Measurements from ENCODE around the gene B4GALT4. TPM values are rescaled to one million over a fixed set of nuclear protein-coding genes. Genes with fewer than 3 reads are reported as not detected.
A peak's percentile ranks its signal among the peaks of the same experiment; 100 is the strongest.
"Not testable (repeated sequence)": the region's sequence is repeated elsewhere in the genome, so short reads cannot be mapped to it uniquely, and the experiment has no call there.

Gene B4GALT4, protein sequence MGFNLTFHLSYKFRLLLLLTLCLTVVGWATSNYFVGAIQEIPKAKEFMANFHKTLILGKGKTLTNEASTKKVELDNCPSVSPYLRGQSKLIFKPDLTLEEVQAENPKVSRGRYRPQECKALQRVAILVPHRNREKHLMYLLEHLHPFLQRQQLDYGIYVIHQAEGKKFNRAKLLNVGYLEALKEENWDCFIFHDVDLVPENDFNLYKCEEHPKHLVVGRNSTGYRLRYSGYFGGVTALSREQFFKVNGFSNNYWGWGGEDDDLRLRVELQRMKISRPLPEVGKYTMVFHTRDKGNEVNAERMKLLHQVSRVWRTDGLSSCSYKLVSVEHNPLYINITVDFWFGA
- 14.8 and 15.5 TPM in 2 replicates for total RNA-seq

- peak within 1 kb of the TSS; percentile 82 for H3K27ac Mint-ChIP-seq
- no peaks in the 10 kb centered on the region for H3K27me3 Mint-ChIP-seq
- no peaks in the 10 kb centered on the region for H3K9me3 Mint-ChIP-seq
Observed at GRCh38 chr3:119240591-119241434, at the start of gene B4GALT4. Gene B4GALT4 (minus strand): TSS chr3:119240878. CDS start chr3:119230099, 10,779 bp downstream.

DNA sequence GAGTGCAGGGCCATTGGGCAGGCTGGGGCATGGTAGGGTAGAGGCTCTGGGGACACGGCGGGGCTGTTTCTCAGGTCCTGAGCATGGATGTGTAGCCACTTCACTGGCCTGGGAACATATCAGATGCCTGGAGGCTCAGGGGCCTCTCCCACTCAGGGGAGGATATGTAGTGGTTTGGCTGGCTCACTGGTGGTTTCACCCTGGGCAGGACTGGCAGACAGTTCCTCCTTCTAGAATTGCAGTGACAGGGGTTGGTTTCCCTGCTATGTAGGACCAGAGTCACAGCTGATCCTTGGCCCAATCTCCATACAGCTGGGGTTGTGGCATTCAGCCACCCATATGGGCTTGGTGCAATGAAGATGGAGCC lies 48.7 kb upstream of the B4GALT4 start:
- peaks cover 31% of the 10 kb centered on the region for H3K27me3 Mint-ChIP-seq
- H3K36me3 Mint-ChIP-seq (ENCODE audit: low read depth), result peaks cover 8% of the 10 kb centered on the region
- peaks cover 13% of the 10 kb centered on the region for H3K4me1 Mint-ChIP-seq
- no peak overlapping the region for H3K27ac Mint-ChIP-seq
- no peak for DNase-seq
- intact Hi-C loops (cut with micrococcal nuclease), result no loop called here
- peaks cover 28% of the 10 kb centered on the region for H3K9me3 Mint-ChIP-seq
- no peak overlapping the region for H3K4me3 Mint-ChIP-seq

More at GRCh38 chr3:119240591-119241434, at the start of gene B4GALT4:
- Mint-ChIP-seq H3K4me1 (peaks cover 34% of the 10 kb centered on the region), H3K36me3 (ENCODE audit: low read depth) (peaks cover 11% of the 10 kb centered on the region), H3K4me3 (peak within 1 kb of the TSS; percentile 88)
- intact Hi-C loops (cut with micrococcal nuclease), result loop anchor here (1.0 to 2.0 kb wide), 7 partner anchors 22 to 359 kb away; partner anchors contain the start of genes ARHGAP31, IGSF11 and TMEM39A
- DNase-seq, result peak; percentile 94

GRCh38 chr3:119288669-119289403 lies 48.2 kb upstream of the B4GALT4 start:
- Mint-ChIP-seq H3K4me3 (no peak overlapping the region), H3K4me1 (peaks cover 13% of the 10 kb centered on the region), H3K27ac (no peak overlapping the region), H3K27me3 (peaks cover 33% of the 10 kb centered on the region), H3K9me3 (peaks cover 30% of the 10 kb centered on the region), H3K36me3 (ENCODE audit: low read depth) (peaks cover 8% of the 10 kb centered on the region)
- DNase-seq, result no peak
- intact Hi-C loops (cut with micrococcal nuclease), result no loop called here

GRCh38 chr3:119279584-119280243 lies 39.0 kb upstream of the B4GALT4 start:
- Mint-ChIP-seq H3K4me1 (peaks cover 6% of the 10 kb centered on the region), H3K4me3 (no peak overlapping the region), H3K36me3 (ENCODE audit: low read depth) (peaks cover 8% of the 10 kb centered on the region), H3K27me3 (peaks cover 5% of the 10 kb centered on the region), H3K27ac (no peak overlapping the region), H3K9me3 (peaks cover 19% of the 10 kb centered on the region)
- intact Hi-C loops (cut with micrococcal nuclease), result loop anchor here (5.0 kb wide), 2 partner anchors 183 to 278 kb away; partner anchors contain the start of genes CD80 and TMEM39A
- no peak for DNase-seq

DNA sequence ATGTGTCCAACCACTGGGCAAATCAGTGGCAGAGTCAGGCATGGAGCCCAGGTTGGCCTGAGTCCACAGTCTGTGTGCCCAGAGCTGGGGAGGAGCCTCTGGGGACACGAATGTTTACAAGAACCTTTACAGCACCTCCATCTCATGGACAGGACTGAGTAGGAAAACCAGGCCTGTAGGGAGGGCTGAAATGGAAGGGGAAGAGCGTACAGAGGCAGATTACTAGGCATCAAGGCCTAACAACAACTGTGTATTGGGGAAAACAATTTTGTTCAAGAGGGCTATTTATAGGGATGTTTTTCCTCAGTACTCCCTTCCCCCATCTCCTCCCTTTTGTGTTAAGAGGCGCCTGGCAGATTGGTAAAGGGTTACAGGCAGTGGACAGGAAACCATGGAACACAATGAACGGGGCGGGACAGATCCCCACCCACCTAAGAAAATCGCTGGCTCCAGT lies 38.5 kb upstream of the B4GALT4 start:
- no peak overlapping the region for H3K27ac Mint-ChIP-seq
- H3K27me3 Mint-ChIP-seq, result peaks cover 5% of the 10 kb centered on the region
- H3K9me3 Mint-ChIP-seq, result peaks cover 19% of the 10 kb centered on the region
- no peak for DNase-seq
- peaks cover 7% of the 10 kb centered on the region for H3K4me1 Mint-ChIP-seq
- intact Hi-C loops (cut with micrococcal nuclease), result loop anchor here (5.0 kb wide), 2 partner anchors 183 to 278 kb away; partner anchors contain the start of genes CD80 and TMEM39A
- H3K36me3 Mint-ChIP-seq (ENCODE audit: low read depth), result peaks cover 8% of the 10 kb centered on the region
- H3K4me3 Mint-ChIP-seq, result no peak overlapping the region

GRCh38 chr3:119276680-119277079 lies 36.0 kb upstream of the B4GALT4 start:
- Mint-ChIP-seq H3K4me1 (peaks cover 7% of the 10 kb centered on the region), H3K36me3 (ENCODE audit: low read depth) (no peaks in the 10 kb centered on the region), H3K27ac (no peak overlapping the region), H3K9me3 (peaks cover 3% of the 10 kb centered on the region), H3K27me3 (peaks cover 9% of the 10 kb centered on the region), H3K4me3 (no peak overlapping the region)
- intact Hi-C loops (cut with micrococcal nuclease), result loop anchor here (5.0 kb wide), 2 partner anchors 186 to 281 kb away; partner anchors contain the start of genes CD80 and TMEM39A
- DNase-seq, result no peak

- Mint-ChIP-seq H3K9me3 (peaks cover 17% of the 10 kb centered on the region), H3K27me3 (peaks cover 41% of the 10 kb centered on the region)
- H3K4me1 Mint-ChIP-seq; H3K36me3 Mint-ChIP-seq (ENCODE audit: low read depth); H3K27ac Mint-ChIP-seq; intact Hi-C loops (cut with micrococcal nuclease); H3K4me3 Mint-ChIP-seq; DNase-seq: not testable (repeated sequence)
Observed at GRCh38 chr3:119270212-119270611, 29.5 kb upstream of the B4GALT4 start.

DNA sequence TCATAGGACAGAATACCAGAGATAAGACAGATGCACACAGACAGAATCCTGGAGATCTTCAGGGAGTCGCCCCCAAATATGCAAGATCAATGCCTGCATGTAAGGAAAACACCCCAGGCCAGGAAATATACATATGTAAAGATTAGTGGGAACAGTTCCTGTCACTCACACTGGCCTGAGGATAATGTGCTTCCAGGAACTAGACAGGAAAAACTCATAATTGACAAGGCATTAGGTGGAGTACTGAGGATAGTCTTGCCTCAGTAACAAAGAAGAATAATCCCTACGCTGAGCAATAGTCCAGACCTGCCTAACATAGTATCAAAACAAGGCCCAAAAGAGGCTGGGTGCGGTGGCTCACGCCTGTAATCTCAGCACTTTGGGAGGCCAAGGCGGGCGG lies 20.4 kb upstream of the B4GALT4 start:
- Mint-ChIP-seq H3K27me3 (peaks cover 16% of the 10 kb centered on the region), H3K4me1 (peaks cover 9% of the 10 kb centered on the region), H3K27ac (no peak overlapping the region), H3K4me3 (no peak overlapping the region), H3K9me3 (no peaks in the 10 kb centered on the region), H3K36me3 (ENCODE audit: low read depth) (no peaks in the 10 kb centered on the region)
- no peak for DNase-seq
- intact Hi-C loops (cut with micrococcal nuclease), result no loop called here

DNA sequence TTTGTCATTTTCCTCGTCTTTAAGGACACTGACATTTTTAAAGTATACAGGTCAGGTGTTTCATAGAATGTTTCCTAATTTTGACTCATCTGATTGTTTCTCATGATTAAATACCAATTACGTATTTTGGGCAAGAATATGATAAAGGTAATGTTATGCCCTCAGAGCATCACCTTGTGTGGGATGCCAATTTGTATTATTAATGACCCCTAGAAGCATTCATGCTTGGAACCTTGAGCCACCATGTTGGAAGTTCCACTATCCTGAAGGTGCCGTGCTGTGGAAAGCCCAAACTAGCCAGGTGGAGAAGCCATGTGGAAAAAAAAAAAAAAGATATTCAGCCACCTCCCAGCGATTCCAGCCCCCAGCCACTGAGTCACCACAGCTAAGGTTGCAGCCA lies 19.1 kb upstream of the B4GALT4 start:
- intact Hi-C loops (cut with micrococcal nuclease), result no loop called here
- no peak for DNase-seq
- peaks cover 9% of the 10 kb centered on the region for H3K4me1 Mint-ChIP-seq
- peaks cover 15% of the 10 kb centered on the region for H3K27me3 Mint-ChIP-seq
- no peaks in the 10 kb centered on the region for H3K36me3 Mint-ChIP-seq (ENCODE audit: low read depth)
- H3K9me3 Mint-ChIP-seq, result no peaks in the 10 kb centered on the region
- H3K4me3 Mint-ChIP-seq, result no peak overlapping the region
- no peak overlapping the region for H3K27ac Mint-ChIP-seq

GRCh38 chr3:119258915-119259314 lies 18.2 kb upstream of the B4GALT4 start:
- Mint-ChIP-seq H3K4me3 (no peak overlapping the region), H3K9me3 (no peaks in the 10 kb centered on the region), H3K27ac (no peak overlapping the region), H3K36me3 (ENCODE audit: low read depth) (no peaks in the 10 kb centered on the region), H3K27me3 (peaks cover 10% of the 10 kb centered on the region), H3K4me1 (peaks cover 8% of the 10 kb centered on the region)
- no peak for DNase-seq
- intact Hi-C loops (cut with micrococcal nuclease), result no loop called here

DNA sequence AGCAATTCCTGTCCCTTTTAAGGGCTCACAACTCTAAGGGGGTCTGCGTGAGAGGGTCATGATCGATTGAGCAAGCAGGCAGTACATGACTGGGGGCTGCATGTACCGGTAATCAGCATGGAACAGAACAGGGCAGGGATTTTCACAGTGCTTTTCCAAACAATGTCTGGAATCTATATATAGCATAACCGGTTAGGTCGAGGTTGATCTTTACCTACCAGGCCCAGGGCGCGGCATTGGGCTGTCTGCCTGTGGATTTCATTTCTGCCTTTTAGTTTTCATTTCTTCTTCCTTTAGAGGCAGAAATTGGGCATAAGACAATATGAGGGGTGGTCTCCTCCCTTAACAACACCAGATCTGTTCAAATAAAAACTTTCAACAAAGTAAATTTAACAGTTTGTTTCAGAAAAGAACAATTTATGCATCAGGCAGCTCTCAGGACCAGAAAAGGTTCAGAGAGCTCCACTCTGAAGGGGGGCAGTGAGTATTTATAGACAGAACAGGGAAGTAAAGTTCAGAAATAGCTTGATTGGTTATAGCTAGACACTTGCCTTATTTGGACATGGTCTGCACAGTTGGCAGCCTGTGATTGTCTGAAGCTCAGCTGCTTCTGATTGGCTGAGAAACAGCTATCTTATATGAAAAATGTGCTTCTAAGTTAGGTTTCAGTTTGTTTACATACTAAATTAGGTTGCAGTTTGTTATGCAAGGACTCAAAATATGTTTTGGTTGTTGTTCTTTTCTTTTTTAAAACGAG lies 17.2 kb upstream of the B4GALT4 start:
- H3K36me3 Mint-ChIP-seq (ENCODE audit: low read depth), result no peaks in the 10 kb centered on the region
- H3K27me3 Mint-ChIP-seq, result peaks cover 7% of the 10 kb centered on the region
- H3K4me3 Mint-ChIP-seq, result no peak overlapping the region
- H3K27ac Mint-ChIP-seq, result no peak overlapping the region
- no peak for DNase-seq
- intact Hi-C loops (cut with micrococcal nuclease), result no loop called here
- peaks cover 5% of the 10 kb centered on the region for H3K4me1 Mint-ChIP-seq
- H3K9me3 Mint-ChIP-seq, result no peaks in the 10 kb centered on the region

GRCh38 chr3:119257111-119257510 lies 16.4 kb upstream of the B4GALT4 start:
- H3K27ac Mint-ChIP-seq, result no peak overlapping the region

More at GRCh38 chr3:119257111-119257510, 16.4 kb upstream of the B4GALT4 start:
- intact Hi-C loops (cut with micrococcal nuclease), result no loop called here
- no peak for DNase-seq
- Mint-ChIP-seq H3K4me1 (peaks cover 5% of the 10 kb centered on the region), H3K27me3 (peaks cover 12% of the 10 kb centered on the region), H3K4me3 (no peak overlapping the region), H3K9me3 (no peaks in the 10 kb centered on the region), H3K36me3 (ENCODE audit: low read depth) (no peaks in the 10 kb centered on the region)
